SK-N-MC (cell line): Measurements from ENCODE around the gene PLXNC1.

ENCODE experiments used
- DNase-seq: peaks from one replicate; pipeline ENCODE4 v3.0.0-alpha.2; 2011; ENCODE audit warnings: low read depth, low spot score
- H3K27ac ChIP-seq: fragments of 200-600 bp; sonication (generic); 2 replicates; pipeline ENCODE4 v1.5.1; 2016; ENCODE audit warnings: mixed run types
- H3K36me3 ChIP-seq: fragments of 200-600 bp; sonication (generic); 2 replicates; pipeline ENCODE4 v1.6.1; 2017; ENCODE audit warnings: antibody characterized with exemption, low read length, mixed read lengths; ENCODE audit not compliant: insufficient read depth
- H3K4me3 ChIP-seq: fragments of 200-600 bp; sonication (generic); 2 replicates; pipeline ENCODE4 v1.5.1; 2016
- H3K9ac ChIP-seq: fragments of 200-600 bp; sonication (generic); 2 replicates; pipeline ENCODE4 v1.8.0; 2017; ENCODE audit warnings: mixed run types, mixed read lengths; ENCODE audit not compliant: insufficient read length
- H3K9me3 ChIP-seq: fragments of 200-600 bp; sonication (generic); 2 replicates; pipeline ENCODE4 v1.6.1; 2017; ENCODE audit warnings: low read depth, mild to moderate bottlenecking, antibody characterized with exemption, low read length, moderate library complexity, mixed read lengths
- EZH2 ChIP-seq: fragments of 200-600 bp; sonication (generic); IDR thresholded peaks from one replicate; pipeline ENCODE4 v1.6.1; 2017; ENCODE audit warnings: antibody characterized with exemption
- FOXP2 ChIP-seq: optimal IDR thresholded peaks from 2 replicates; pipeline ENCODE3; 2011; ENCODE audit warnings: mild to moderate bottlenecking, moderate library complexity; ENCODE audit not compliant: insufficient read depth; ENCODE audit errors: extremely low read length, control extremely low read depth
- POLR2AphosphoS5 ChIP-seq: IDR thresholded peaks from 2 replicates; pipeline ENCODE4 v1.6.1; 2012; ENCODE audit warnings: mild to moderate bottlenecking, low read depth, low read length, borderline replicate concordance

PLXNC1 gene

DNA sequence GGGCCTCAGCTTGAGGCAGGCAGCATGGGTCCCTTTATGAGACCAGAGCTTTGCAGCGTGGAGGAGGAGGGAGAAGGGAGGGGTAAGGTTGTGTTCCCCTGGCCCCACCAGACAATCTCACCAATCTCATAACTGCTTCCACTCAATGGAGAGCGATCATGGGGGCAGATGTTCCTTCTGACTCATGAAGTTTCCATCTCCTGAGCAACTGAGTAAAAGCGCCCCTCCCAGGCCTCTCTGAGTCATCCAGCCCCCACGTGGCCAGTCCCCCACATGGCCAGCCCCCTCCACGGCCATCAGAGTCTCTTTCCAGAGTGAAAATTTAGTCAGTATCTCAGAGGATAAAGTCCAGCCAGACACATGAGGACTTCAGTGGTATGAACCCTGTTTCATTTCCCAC lies 39.2 kb upstream of the PLXNC1 start:
- H3K4me3 ChIP-seq, result no peak overlapping the region
- DNase-seq, result no peak

GRCh38 chr12:94110258-94110657 lies 38.1 kb upstream of the PLXNC1 start:
- no peak for DNase-seq
- Histone ChIP-seq H3K4me3 (no peak overlapping the region), H3K27ac (no peak overlapping the region), H3K9ac (no peak overlapping the region), H3K36me3 (no peaks in the 10 kb centered on the region), H3K9me3 (no peaks in the 10 kb centered on the region)
- TF ChIP-seq EZH2, result no peak
- TF ChIP-seq POLR2AphosphoS5, result no peak
- no peak for TF ChIP-seq FOXP2

More for the DNA sequence above, 39.2 kb upstream of the PLXNC1 start:
- TF ChIP-seq POLR2AphosphoS5, result no peak
- TF ChIP-seq EZH2, result no peak
- TF ChIP-seq FOXP2, result no peak
- Histone ChIP-seq H3K36me3 (no peaks in the 10 kb centered on the region), H3K27ac (no peak overlapping the region), H3K9ac (no peak overlapping the region), H3K9me3 (no peaks in the 10 kb centered on the region)

DNA sequence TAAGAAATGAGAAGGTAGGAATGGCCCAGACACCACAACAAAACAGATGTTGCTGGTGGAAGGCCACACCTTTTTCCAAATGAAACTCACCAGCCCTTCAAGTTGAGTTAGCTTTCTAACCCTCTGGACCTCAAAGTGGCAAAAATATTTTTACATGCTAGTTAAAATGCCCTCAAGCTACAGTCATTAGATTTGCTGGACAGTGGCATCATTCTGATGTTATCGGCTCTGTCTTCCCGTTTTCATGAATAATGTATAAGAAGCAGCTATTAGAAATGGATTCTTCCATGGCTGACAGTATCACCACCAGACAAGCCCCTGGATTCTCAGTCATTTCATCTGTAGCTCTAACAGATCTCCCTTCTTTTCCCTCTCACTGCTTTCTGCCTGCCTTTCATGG lies 37.1 kb upstream of the PLXNC1 start:
- DNase-seq, result no peak
- H3K36me3 ChIP-seq, result no peaks in the 10 kb centered on the region
- no peak overlapping the region for H3K9ac ChIP-seq
- no peak overlapping the region for H3K4me3 ChIP-seq
- no peaks in the 10 kb centered on the region for H3K9me3 ChIP-seq
- H3K27ac ChIP-seq, result no peak overlapping the region
- TF ChIP-seq FOXP2 (no peak), POLR2AphosphoS5 (no peak), EZH2 (no peak)

DNA sequence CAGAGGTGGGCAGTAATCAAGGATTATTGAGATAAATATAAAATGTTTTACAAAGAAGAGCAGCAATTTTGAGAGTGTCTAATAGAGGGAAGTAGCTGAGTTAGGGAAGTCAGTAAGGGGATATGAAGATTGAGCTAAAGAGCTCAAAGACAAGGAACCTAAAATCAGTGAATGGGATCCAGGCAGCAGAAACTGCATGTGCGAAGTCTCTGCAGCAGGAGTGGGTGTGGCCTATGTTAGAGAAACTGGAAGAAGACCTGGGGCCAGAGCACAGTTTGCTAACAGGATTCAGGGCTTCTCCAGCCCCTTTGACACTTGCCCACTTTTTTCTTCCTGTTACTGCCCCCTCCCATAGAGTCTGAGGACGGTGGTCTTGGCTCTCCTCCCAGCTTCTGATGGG lies 36.3 kb upstream of the PLXNC1 start:
- H3K9ac ChIP-seq, result no peak overlapping the region
- H3K36me3 ChIP-seq, result no peaks in the 10 kb centered on the region
- no peak for TF ChIP-seq FOXP2
- TF ChIP-seq POLR2AphosphoS5, result no peak
- no peak for TF ChIP-seq EZH2
- H3K9me3 ChIP-seq, result no peaks in the 10 kb centered on the region
- H3K27ac ChIP-seq, result no peak overlapping the region
- H3K4me3 ChIP-seq, result no peak overlapping the region
- no peak for DNase-seq

- no peak for TF ChIP-seq FOXP2
- TF ChIP-seq EZH2, result no peak
- no peak for TF ChIP-seq POLR2AphosphoS5
- Histone ChIP-seq H3K4me3 (no peak overlapping the region), H3K9ac (no peak overlapping the region), H3K9me3 (no peaks in the 10 kb centered on the region), H3K36me3 (no peaks in the 10 kb centered on the region), H3K27ac (no peak overlapping the region)
- DNase-seq, result no peak
These were observed 34.2 kb upstream of the PLXNC1 start for GRCh38 chr12:94114166-94114565.

DNA sequence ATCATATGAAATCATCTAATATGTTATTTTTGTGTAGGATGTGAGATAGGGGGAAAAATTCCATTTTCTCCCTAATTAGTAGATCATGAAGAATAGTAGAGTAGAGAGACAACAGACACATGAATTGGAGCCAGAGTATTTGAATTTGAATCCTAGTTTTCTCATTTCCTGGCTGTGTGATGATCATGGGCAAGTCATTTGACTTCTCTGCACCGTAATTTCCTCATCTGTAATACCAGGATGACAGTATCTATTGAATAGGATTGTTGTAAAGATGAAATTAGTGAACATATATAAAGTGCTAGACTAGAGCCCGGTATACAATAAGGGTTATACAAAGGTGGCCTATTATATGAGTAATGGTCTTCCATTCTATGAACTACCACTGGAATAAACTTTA lies 32.2 kb upstream of the PLXNC1 start:
- Histone ChIP-seq H3K27ac (no peak overlapping the region), H3K9ac (no peak overlapping the region), H3K36me3 (no peaks in the 10 kb centered on the region), H3K9me3 (no peaks in the 10 kb centered on the region), H3K4me3 (no peak overlapping the region)
- no peak for TF ChIP-seq POLR2AphosphoS5
- TF ChIP-seq EZH2, result no peak
- no peak for TF ChIP-seq FOXP2
- DNase-seq, result no peak

GRCh38 chr12:94121886-94122285 lies 26.5 kb upstream of the PLXNC1 start:
- H3K27ac ChIP-seq, result no peak overlapping the region
- H3K36me3 ChIP-seq, result no peaks in the 10 kb centered on the region
- no peak overlapping the region for H3K9ac ChIP-seq
- TF ChIP-seq EZH2 (no peak), POLR2AphosphoS5 (no peak), FOXP2 (no peak)
- H3K9me3 ChIP-seq, result no peaks in the 10 kb centered on the region
- no peak overlapping the region for H3K4me3 ChIP-seq
- no peak for DNase-seq

- no peak overlapping the region for H3K27ac ChIP-seq
- DNase-seq, result no peak
- H3K9ac ChIP-seq, result no peak overlapping the region
- no peaks in the 10 kb centered on the region for H3K9me3 ChIP-seq
- no peak overlapping the region for H3K4me3 ChIP-seq
- no peaks in the 10 kb centered on the region for H3K36me3 ChIP-seq
- TF ChIP-seq POLR2AphosphoS5, result no peak
- no peak for TF ChIP-seq EZH2
- TF ChIP-seq FOXP2, result no peak
These were observed 25.8 kb upstream of the PLXNC1 start for GRCh38 chr12:94122591-94122990.

DNA sequence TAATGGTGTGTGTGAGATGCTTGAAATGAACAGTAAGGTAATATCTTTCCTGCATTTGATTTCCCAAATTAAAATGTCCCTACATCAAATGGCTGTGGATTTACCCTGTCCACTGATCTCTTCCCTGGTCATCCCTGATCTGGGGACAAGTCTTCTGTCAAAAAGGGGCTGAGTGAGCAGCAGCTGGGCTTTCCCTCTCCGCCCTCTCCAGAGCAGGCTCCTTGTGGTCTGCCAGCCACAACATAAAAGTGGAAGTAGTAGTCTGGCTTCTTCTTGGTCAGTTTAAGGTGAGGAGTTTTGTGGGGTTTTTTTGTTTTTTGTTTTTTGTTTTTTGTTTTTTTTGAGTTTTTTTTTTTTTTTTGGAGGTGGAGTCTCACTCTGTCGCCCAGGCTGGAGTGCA lies 25.2 kb upstream of the PLXNC1 start:
- no peak overlapping the region for H3K27ac ChIP-seq
- H3K9me3 ChIP-seq, result no peaks in the 10 kb centered on the region
- no peak overlapping the region for H3K4me3 ChIP-seq
- H3K9ac ChIP-seq, result no peak overlapping the region
- TF ChIP-seq FOXP2 (no peak), EZH2 (no peak), POLR2AphosphoS5 (no peak)
- DNase-seq, result no peak
- no peaks in the 10 kb centered on the region for H3K36me3 ChIP-seq

DNA sequence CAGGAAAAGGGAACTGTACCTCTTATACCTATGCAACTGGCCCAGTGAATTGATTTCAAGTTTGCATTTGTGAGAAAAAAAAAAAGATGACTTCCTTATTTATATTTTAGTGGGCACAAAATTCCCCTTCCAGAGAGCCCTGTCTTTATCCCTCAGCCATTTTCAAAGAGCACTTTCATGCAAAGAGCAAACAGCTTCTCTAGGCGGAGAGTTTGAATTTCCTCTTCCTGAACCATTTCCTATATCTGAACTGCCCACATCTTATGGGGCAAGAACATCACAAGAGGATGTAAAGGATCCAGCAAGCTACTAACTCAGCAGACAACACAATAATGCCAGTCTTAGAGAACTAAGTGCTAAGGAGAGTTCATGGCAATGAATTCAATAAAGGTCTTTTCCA lies 22.3 kb upstream of the PLXNC1 start:
- Histone ChIP-seq H3K4me3 (no peak overlapping the region), H3K27ac (no peak overlapping the region), H3K9me3 (no peaks in the 10 kb centered on the region), H3K36me3 (no peaks in the 10 kb centered on the region), H3K9ac (no peak overlapping the region)
- TF ChIP-seq FOXP2, result no peak
- no peak for TF ChIP-seq EZH2
- TF ChIP-seq POLR2AphosphoS5, result no peak
- no peak for DNase-seq
